PFSK-1 (cell line): Measurements from ENCODE around the gene ERBB4.

Source experiments
- FOXP2 ChIP-seq: optimal IDR thresholded peaks from 2 replicates; pipeline ENCODE3; 2011; ENCODE audit warnings: borderline replicate concordance, control low read depth, inconsistent platforms; ENCODE audit not compliant: insufficient read depth; ENCODE audit errors: extremely low read length, extremely low read depth
- POLR2AphosphoS5 ChIP-seq: IDR thresholded peaks from 2 replicates; pipeline ENCODE4 v1.6.1; 2012; ENCODE audit warnings: low read depth, mild to moderate bottlenecking, control low read depth, low read length, moderate library complexity
- SIN3A ChIP-seq: IDR thresholded peaks from 2 replicates; pipeline ENCODE4 v1.6.1; 2012; ENCODE audit warnings: mild to moderate bottlenecking, low read length, moderate library complexity, borderline replicate concordance; ENCODE audit not compliant: insufficient read depth
- TAF1 ChIP-seq: IDR thresholded peaks from 2 replicates; pipeline ENCODE4 v1.6.1; 2012; ENCODE audit warnings: low read length, control low read depth, borderline replicate concordance; ENCODE audit not compliant: insufficient read depth
- TF ChIP-seq, protein P1 (sequence below), 2 experiments: IDR thresholded peaks; 2 replicates each; pipeline versions ENCODE4 v1.6.1 to v1.8.0; 2011 to 2012; ENCODE audit warnings: low read depth in 2 of 2, low read length in 2 of 2, control low read depth in 1 of 2, inconsistent platforms in 1 of 2, mild to moderate bottlenecking in 1 of 2, moderate library complexity in 1 of 2; ENCODE audit not compliant: insufficient read depth in 1 of 2

ERBB4 gene

DNA sequence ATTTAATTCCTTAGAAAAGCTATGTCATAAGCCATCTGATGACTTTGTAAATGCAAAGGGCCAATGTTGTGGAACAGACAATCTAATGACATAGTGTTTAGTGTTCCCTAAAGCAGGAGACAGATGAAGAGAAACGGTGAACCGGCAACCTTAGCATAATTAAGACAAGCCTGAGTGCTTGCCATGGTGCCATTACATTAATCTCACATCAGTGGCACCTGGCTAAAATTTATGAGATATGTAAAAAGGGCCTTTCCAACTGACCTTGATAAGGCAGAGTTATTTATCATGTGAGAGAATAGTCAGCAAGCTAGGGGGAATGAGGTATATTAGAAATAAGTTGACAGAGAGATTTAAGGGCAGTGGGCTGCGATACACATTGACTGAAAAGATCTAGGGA, 261.8 kb downstream of the ERBB4 start:
- TF ChIP-seq, protein P1, sequence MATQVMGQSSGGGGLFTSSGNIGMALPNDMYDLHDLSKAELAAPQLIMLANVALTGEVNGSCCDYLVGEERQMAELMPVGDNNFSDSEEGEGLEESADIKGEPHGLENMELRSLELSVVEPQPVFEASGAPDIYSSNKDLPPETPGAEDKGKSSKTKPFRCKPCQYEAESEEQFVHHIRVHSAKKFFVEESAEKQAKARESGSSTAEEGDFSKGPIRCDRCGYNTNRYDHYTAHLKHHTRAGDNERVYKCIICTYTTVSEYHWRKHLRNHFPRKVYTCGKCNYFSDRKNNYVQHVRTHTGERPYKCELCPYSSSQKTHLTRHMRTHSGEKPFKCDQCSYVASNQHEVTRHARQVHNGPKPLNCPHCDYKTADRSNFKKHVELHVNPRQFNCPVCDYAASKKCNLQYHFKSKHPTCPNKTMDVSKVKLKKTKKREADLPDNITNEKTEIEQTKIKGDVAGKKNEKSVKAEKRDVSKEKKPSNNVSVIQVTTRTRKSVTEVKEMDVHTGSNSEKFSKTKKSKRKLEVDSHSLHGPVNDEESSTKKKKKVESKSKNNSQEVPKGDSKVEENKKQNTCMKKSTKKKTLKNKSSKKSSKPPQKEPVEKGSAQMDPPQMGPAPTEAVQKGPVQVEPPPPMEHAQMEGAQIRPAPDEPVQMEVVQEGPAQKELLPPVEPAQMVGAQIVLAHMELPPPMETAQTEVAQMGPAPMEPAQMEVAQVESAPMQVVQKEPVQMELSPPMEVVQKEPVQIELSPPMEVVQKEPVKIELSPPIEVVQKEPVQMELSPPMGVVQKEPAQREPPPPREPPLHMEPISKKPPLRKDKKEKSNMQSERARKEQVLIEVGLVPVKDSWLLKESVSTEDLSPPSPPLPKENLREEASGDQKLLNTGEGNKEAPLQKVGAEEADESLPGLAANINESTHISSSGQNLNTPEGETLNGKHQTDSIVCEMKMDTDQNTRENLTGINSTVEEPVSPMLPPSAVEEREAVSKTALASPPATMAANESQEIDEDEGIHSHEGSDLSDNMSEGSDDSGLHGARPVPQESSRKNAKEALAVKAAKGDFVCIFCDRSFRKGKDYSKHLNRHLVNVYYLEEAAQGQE (IDR thresholded peaks at IDR 0.05; ENCODE audit: insufficient read depth in 1 of 2, low read depth in 2 of 2, low read length in 2 of 2): no peak
- TF ChIP-seq TAF1: no peak
- TF ChIP-seq POLR2AphosphoS5: no peak
- TF ChIP-seq SIN3A: no peak
- TF ChIP-seq FOXP2: no peak

DNA sequence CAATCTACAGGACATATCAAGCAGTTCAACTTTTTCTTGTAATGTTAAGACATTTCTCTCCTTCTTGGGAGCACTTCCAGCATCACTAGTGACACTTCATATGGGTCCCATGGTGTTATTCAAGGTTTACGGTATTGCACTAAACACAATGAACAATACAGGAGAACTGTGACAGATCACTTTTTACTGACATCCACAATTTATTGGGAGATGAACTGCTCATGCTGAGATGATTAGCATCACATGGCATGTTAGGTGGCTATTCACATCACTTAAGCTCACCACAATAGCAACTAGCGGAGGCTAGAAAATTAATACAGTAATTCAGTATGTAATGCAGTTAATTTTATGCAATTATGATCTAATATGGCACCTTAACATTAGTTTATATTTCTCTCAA, 264.4 kb downstream of the ERBB4 start:
- TF ChIP-seq, protein P1 (IDR thresholded peaks at IDR 0.05; ENCODE audit: insufficient read depth in 1 of 2, low read depth in 2 of 2, low read length in 2 of 2): no peak
- TF ChIP-seq TAF1: no peak

DNA sequence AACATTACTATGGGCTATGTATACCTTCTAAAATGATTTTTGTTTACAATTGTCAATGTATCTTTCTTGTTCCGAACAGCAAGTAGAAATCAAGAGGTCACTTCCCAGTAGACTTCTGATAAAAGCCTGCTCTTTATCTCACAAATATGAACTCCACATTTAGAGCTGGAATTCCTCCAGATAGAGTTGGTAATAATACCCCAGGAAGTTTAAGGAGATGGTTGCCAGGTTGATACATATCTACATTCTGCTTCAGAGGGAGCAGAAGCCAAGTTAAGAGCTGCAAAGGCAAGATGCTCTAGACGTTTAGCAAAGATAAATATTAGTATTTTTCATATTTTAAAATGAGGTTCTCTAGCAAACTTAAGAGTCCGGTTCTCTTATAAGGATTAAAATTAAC, 267.0 kb downstream of the ERBB4 start:
- TF ChIP-seq, protein P1 (IDR thresholded peaks at IDR 0.05; ENCODE audit: insufficient read depth in 1 of 2, low read depth in 2 of 2, low read length in 2 of 2): no peak
- TF ChIP-seq TAF1 (no peak), POLR2AphosphoS5 (no peak), SIN3A (no peak)

DNA sequence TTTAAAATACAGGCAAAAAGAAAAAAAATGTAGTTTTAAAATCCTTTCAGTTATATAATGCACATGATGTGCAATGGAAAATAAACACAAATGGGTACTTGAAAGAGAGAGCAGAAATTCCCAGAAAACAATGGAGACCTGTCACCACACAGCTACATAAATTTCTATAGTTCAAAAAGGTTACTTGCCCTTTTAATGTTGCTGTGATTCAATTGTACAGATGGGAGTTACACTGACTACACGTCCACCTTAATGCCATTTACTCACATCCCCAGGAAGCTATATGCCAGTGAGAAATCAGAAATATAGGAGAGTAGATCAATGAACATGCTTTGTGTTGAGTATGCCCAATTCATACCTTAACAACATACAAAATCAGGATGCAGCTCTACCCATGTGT, 269.6 kb downstream of the ERBB4 start:
- no peak for TF ChIP-seq TAF1
- no peak for TF ChIP-seq POLR2AphosphoS5
- no peak for TF ChIP-seq FOXP2
- TF ChIP-seq SIN3A: no peak
- TF ChIP-seq, protein P1 (IDR thresholded peaks at IDR 0.05; ENCODE audit: insufficient read depth in 1 of 2, low read depth in 2 of 2, low read length in 2 of 2): no peak

DNA sequence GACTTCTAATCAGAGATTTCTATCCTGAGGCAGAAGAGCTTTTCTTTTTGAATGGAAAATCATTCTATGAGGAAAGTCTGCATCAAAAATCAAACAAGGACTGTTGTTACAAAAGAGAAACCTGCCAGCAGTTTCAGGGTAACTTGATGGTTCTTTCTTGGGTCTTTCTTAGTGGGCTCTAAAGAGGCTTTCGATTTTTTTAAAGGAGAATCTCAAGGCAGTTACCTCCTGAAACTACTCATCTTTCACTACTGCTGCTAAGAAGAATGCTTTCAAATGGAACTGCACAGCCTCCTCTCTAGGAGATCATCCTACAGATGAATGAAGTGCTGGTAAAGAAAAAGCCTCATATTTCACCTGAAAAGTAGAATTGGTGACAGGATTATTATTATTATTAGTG, 272.3 kb downstream of the ERBB4 start:
- TF ChIP-seq POLR2AphosphoS5 (no peak), TAF1 (no peak), FOXP2 (no peak), SIN3A (no peak)
- TF ChIP-seq, protein P1 (IDR thresholded peaks at IDR 0.05; ENCODE audit: insufficient read depth in 1 of 2, low read depth in 2 of 2, low read length in 2 of 2): no peak
